A673 (cell line): ENCODE results near the gene SEMA4A. TPM values are rescaled to one million over a fixed set of nuclear protein-coding genes. Genes with fewer than 3 reads are reported as not detected.

Experiments used
- BruUV-seq: library from RNA; stranded (reverse); fragments of 400-500 nt; replicated peaks from 2 replicates; lab custom pipeline; 2021; lab: Mats Ljungman, UMichigan
- CTCF ChIA-PET: fragments of 300-600 bp; sonication (Branson Sonifier 250); formaldehyde crosslinking; loops from one replicate; lab custom pipeline; 2022; ENCODE audit warnings: antibody characterized with exemption; lab: Charles Lee
- POLR2A ChIA-PET: fragments of 300-600 bp; sonication (Branson Sonifier 250); formaldehyde crosslinking; loops from one replicate; lab custom pipeline; 2022; ENCODE audit warnings: antibody characterized with exemption; ENCODE audit not compliant: low non-redundant PET; lab: Charles Lee
- DNase-seq: peaks from one replicate; pipeline ENCODE4 v3.0.0-alpha.2; 2015; ENCODE audit warnings: low spot score
- H3K27ac ChIP-seq: fragments of 200-600 bp; sonication (generic); 2 replicates; pipeline ENCODE4 v1.5.1; 2016; ENCODE audit warnings: mixed run types, low read depth, mild to moderate bottlenecking, mixed read lengths, antibody characterized with exemption, low read length; ENCODE audit not compliant: poor library complexity, severe bottlenecking
- H3K27me3 ChIP-seq: fragments of 200-600 bp; sonication (generic); replicated peaks from 2 replicates; pipeline ENCODE4 v1.6.1; 2017; ENCODE audit warnings: mixed run types, low read depth, mild to moderate bottlenecking, mixed read lengths, antibody characterized with exemption, low read length; ENCODE audit not compliant: insufficient read depth, poor library complexity
- H3K36me3 ChIP-seq: fragments of 200-600 bp; sonication (generic); 2 replicates; pipeline ENCODE4 v1.6.1; 2016; ENCODE audit warnings: mixed run types, mild to moderate bottlenecking, mixed read lengths, antibody characterized with exemption, low read length; ENCODE audit not compliant: insufficient read depth, poor library complexity, severe bottlenecking
- H3K4me1 ChIP-seq: fragments of 200-600 bp; sonication (generic); 2 replicates; pipeline ENCODE4 v1.6.1; 2017; ENCODE audit warnings: mixed run types, mild to moderate bottlenecking, mixed read lengths, antibody characterized with exemption, low read length; ENCODE audit not compliant: insufficient read depth, poor library complexity, severe bottlenecking
- H3K4me3 ChIP-seq: fragments of 200-600 bp; sonication (generic); 2 replicates; pipeline ENCODE4 v1.5.1; 2016; ENCODE audit warnings: low read depth, mixed run types, mild to moderate bottlenecking, mixed read lengths, low read length; ENCODE audit not compliant: poor library complexity, severe bottlenecking
- H3K9me3 ChIP-seq: fragments of 200-600 bp; sonication (generic); 2 replicates; pipeline ENCODE4 v1.6.1; 2016; ENCODE audit warnings: mixed run types, low read depth, mild to moderate bottlenecking, mixed read lengths, antibody characterized with exemption, low read length; ENCODE audit not compliant: poor library complexity, severe bottlenecking
- EZH2 ChIP-seq: fragments of 200-600 bp; sonication (generic); IDR thresholded peaks from 2 replicates; pipeline ENCODE4 v1.6.1; 2017; ENCODE audit warnings: borderline replicate concordance, low read depth, mild to moderate bottlenecking, mixed read lengths, antibody characterized with exemption, low read length; ENCODE audit not compliant: poor library complexity, severe bottlenecking
- intact Hi-C: fragments of 100-400 bp; cut with micrococcal nuclease; formaldehyde crosslinking; loops from one replicate; pipeline ENCODE4 v1.10.0; 2022; ENCODE audit not compliant: unreplicated experiment
- total RNA-seq: library from RNA; stranded (reverse); gene quantifications from 2 replicates; pipeline ENCODE4 v1.2.3, GENCODE V29; 2021
- TF ChIP-seq, protein P1 (sequence below): fragments of 300-800, 200-600 bp; sonication (generic); conservative IDR thresholded peaks from 2 replicates; pipeline ENCODE4 v1.5.1; 2017; ENCODE audit warnings: low read depth, mild to moderate bottlenecking, antibody characterized with exemption, low read length, moderate library complexity, mixed read lengths

Gene SEMA4A
- total RNA-seq, 1 experiment from 2014 or later = 0.77 TPM

DNA sequence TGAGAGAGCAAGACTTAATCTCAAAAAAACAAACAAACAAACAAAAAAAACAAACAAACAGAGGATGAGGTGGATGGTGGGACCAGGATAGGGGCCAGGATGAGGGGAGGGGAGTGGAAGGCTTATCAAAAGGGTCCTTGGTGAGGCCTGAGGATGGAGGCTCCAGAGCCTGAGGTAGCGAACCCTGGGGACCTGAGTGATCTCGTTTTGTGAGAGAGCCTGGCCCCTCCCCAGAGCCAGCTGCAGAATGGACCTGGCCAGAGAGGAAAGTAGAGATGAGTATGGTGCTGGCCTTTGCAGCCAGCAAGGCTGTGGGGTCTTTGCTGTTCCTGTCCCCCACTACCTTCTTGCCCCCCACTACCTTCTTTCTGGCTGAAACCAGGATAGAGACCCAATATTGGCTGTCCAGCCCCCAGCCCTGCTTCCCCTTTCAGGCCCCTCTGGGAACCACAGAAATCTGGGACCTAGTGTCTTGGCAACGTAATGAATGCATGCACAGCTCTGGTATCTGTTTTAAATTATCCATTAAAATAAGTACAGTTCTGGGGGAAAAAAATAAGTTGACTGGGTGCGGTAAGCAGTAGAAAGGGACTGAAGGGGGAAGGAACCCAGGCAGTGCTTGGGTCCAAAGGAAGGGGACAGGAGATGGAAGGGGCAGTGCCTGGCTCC lies 40.0 kb upstream of the SEMA4A start:
- Histone ChIP-seq H3K4me1 (peaks cover 29% of the 10 kb centered on the region), H3K4me3 (peak overlapping the region; percentile 86), H3K27ac (peak overlapping the region; percentile 74), H3K9me3 (no peaks in the 10 kb centered on the region), H3K27me3 (no peaks in the 10 kb centered on the region), H3K36me3 (no peaks in the 10 kb centered on the region)
- intact Hi-C loops = no loop called here
- no TSS peak for BruUV-seq
- TF ChIP-seq, protein P1, sequence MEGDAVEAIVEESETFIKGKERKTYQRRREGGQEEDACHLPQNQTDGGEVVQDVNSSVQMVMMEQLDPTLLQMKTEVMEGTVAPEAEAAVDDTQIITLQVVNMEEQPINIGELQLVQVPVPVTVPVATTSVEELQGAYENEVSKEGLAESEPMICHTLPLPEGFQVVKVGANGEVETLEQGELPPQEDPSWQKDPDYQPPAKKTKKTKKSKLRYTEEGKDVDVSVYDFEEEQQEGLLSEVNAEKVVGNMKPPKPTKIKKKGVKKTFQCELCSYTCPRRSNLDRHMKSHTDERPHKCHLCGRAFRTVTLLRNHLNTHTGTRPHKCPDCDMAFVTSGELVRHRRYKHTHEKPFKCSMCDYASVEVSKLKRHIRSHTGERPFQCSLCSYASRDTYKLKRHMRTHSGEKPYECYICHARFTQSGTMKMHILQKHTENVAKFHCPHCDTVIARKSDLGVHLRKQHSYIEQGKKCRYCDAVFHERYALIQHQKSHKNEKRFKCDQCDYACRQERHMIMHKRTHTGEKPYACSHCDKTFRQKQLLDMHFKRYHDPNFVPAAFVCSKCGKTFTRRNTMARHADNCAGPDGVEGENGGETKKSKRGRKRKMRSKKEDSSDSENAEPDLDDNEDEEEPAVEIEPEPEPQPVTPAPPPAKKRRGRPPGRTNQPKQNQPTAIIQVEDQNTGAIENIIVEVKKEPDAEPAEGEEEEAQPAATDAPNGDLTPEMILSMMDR = no peak
- TF ChIP-seq EZH2 = no peak
- DNase-seq = no peak
- POLR2A ChIA-PET = no interaction called here
- CTCF ChIA-PET = interaction anchor here (0.9 to 1.0 kb wide), 2 partner anchors 16 to 17 kb away, joined by 4 to 6 read pairs; no protein-coding TSS in a partner anchor

DNA sequence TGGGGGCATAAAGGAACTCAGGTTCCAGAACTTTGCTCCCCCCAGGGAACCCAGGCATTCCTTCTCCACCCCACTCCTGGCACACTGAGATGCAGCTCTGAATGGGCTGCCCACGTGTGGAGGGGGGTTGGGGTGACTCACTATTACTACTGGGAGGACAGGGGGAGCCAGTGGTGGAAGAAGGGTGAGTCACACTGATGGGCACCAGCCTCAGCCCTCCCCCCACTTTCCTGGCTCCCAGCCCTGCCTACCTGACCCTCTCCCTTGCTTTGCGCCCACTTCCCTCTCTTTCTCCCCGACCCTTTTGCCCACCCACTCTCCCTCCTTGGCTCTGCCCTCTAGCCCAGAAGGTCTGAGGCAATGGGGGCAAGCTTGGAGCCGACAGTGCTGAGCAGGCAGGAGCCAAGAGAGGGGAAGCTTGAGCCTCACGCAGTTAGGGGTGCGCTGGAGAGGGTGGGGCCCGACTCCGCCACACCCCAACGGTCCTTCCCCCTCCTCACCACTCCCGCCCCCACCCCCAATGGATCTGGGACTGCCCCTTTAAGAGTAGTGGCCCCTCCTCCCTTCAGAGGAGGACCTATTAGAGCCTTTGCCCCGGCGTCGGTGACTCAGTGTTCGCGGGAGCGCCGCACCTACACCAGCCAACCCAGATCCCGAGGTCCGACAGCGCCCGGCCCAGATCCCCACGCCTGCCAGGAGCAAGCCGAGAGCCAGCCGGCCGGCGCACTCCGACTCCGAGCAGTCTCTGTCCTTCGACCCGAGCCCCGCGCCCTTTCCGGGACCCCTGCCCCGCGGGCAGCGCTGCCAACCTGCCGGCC lies 39.1 kb upstream of the SEMA4A start, which contains the start of gene LMNA:
Gene LMNA, plus strand, starts transcription at position 611 of the 818 bp plus-strand sequence. CDS start 208 bp downstream, outside the sequence.
- intact Hi-C loops = no loop called here
- peak; percentile 92 for DNase-seq
- peak within 1 kb of the TSS; percentile 74 for H3K27ac ChIP-seq

DNA sequence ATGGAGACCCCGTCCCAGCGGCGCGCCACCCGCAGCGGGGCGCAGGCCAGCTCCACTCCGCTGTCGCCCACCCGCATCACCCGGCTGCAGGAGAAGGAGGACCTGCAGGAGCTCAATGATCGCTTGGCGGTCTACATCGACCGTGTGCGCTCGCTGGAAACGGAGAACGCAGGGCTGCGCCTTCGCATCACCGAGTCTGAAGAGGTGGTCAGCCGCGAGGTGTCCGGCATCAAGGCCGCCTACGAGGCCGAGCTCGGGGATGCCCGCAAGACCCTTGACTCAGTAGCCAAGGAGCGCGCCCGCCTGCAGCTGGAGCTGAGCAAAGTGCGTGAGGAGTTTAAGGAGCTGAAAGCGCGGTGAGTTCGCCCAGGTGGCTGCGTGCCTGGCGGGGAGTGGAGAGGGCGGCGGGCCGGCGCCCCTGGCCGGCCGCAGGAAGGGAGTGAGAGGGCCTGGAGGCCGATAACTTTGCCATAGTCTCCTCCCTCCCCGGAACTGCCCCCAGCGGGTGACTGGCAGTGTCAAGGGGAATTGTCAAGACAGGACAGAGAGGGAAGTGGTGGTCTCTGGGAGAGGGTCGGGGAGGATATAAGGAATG lies 38.4 kb upstream of the SEMA4A start:
- intact Hi-C loops = no loop called here
- Histone ChIP-seq H3K27me3 (no peaks in the 10 kb centered on the region), H3K4me1 (peaks cover 42% of the 10 kb centered on the region), H3K36me3 (no peaks in the 10 kb centered on the region), H3K27ac (peak overlapping the region; percentile 74), H3K4me3 (peak overlapping the region; percentile 86), H3K9me3 (no peaks in the 10 kb centered on the region)
- ChIA-PET POLR2A (interaction anchor here (0.5 kb wide), 1 partner anchor 18 kb away, joined by 10 read pairs; no protein-coding TSS in a partner anchor), CTCF (interaction anchor here (0.5 to 0.6 kb wide), 2 partner anchors 19 to 175 kb away, joined by 3 to 5 read pairs; no protein-coding TSS in a partner anchor)
- no peak for DNase-seq
- TF ChIP-seq EZH2 = no peak
- TF ChIP-seq, protein P1 = no peak
- TSS peak; percentile 28 for BruUV-seq

More for the DNA sequence above, 39.1 kb upstream of the SEMA4A start, which contains the start of gene LMNA:
- TF ChIP-seq, protein P1 = no peak
- TF ChIP-seq EZH2 = no peak
- Histone ChIP-seq H3K9me3 (no peaks in the 10 kb centered on the region), H3K36me3 (no peaks in the 10 kb centered on the region), H3K4me3 (peak within 1 kb of the TSS; percentile 86), H3K27me3 (no peaks in the 10 kb centered on the region), H3K4me1 (peaks cover 36% of the 10 kb centered on the region)
- ChIA-PET POLR2A (interaction anchor here (0.5 kb wide), 2 partner anchors 19 to 53 kb away, joined by 3 to 10 read pairs; no protein-coding TSS in a partner anchor), CTCF (interaction anchor here (0.6 to 1.0 kb wide), 3 partner anchors 15 to 19 kb away, joined by 3 to 6 read pairs (median 4); no protein-coding TSS in a partner anchor)
- BruUV-seq = no TSS peak
